HG02759 (cell line): ENCODE measurements around the gene GRIPAP1.
"Not testable (repeated sequence)": the region's sequence is repeated elsewhere in the genome, so short reads cannot be mapped to it uniquely, and the experiment has no call there.

ENCODE experiments used
- ATAC-seq: cut with Tn5 transposase; IDR thresholded peaks from one replicate; pipeline ENCODE4 v1.9.1; 2021; ENCODE audit warnings: mild to moderate bottlenecking, moderate library complexity; ENCODE audit not compliant: unreplicated experiment

GRIPAP1 gene

DNA sequence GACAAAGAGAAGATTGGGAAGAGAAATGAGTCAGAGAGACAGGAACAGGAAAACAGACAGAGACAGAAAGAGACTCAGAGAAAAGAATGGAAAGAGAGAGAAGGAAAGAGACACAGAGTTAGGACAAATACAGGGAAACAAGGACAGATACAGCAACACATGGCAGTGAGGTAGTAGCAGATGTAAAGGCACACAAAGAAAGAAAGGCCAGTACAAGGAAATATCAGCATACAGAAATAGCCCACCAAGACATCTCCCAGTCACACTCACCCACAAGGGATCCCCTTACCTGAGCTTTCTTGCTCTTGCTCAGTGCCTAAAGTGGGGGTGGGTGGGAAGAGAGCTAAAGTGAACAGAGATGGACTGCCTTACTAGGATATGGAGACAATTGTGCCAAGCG lies 4.2 kb downstream of the GRIPAP1 start:
- ATAC-seq, result no peak

DNA sequence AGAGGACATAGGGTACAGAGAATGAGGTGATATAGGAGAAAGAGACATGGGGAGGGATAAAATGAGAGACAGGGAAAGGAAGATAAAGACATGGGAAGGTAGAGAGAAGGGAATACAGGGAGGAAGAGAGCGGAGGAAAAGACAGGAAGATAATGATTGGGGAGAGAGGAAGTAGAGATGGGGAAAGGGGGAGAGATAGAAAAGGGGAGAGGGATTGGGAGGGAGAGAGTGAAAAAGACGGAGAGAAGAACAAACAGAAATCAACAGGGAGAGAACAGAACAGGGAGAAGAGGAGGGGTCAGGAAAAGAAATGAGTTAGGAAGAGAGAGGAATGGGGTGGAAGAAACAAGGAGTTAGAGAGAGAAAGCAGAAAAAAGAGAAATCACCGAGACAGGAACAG lies 4.6 kb downstream of the GRIPAP1 start:
- ATAC-seq, result no peak

DNA sequence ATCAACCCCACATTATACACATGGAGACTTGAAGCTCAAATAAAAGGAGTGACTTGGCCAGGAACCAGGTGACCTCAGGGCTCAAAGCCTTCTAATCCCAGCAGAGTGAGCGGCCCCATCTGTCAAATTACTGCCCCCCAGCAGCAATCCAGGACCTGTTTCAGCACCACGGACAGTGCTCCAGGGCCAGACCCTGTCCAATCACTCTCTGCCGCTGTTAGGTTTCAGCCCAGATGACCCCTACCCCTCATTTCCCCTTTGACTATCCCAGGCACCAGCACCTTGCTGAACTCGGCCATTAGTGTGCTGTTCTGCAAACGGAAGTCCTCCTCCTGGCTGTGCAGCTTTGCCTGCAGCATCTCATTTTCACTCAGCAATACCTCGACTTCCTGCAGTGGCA lies 5.1 kb downstream of the GRIPAP1 start:
- ATAC-seq, result no peak

- no peak for ATAC-seq
Measured at GRCh38 chrX:48992341-48992740, 9.7 kb downstream of the GRIPAP1 start.

GRCh38 chrX:48989483-48989882 lies 12.6 kb downstream of the GRIPAP1 start:
- ATAC-seq, result no peak

DNA sequence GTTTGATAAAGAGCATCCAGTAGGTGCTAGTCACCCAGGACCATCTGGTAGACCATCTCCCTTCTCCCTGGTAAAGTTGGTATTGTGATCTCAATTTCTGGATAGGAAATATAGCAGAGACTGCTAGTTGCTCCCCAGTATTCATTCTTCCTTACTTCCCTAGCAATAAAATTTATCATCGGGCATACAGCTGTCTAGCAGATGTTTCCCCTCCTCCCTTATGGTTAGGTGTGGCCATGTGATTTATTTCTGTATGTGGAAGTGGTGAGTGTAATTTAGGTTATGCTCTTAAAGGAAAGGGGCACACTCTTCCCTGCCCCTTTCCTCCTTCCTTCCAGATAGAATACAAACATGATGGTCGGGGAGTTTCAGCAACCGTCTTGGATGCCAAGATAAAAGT lies 18.2 kb downstream of the GRIPAP1 start:
- no peak for ATAC-seq

DNA sequence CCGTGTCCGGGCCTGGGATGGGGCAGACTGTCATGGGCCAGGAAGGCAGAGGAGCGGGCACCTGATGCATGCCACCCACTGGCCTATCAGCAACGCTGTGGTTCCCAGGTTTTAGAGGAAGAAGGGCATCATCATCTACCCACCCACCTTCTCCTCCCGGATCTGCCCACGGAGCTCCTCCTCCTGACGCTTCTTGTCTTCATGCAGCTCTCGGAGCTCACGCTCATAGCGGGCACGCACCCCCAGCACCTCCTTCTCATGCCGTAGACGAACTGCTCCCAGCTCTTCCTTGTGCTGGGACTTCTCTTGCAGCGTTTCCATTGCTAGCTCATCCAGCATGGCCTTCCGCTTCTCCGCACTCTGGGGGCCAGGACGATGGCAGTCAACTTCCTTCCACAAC lies 19.0 kb downstream of the GRIPAP1 start:
- no peak for ATAC-seq

GRCh38 chrX:48981178-48981577 lies 20.9 kb downstream of the GRIPAP1 start:
- no peak for ATAC-seq

GRCh38 chrX:48980341-48980740 lies 21.7 kb downstream of the GRIPAP1 start:
- ATAC-seq, result not testable (repeated sequence)

GRCh38 chrX:48978226-48978625 lies 23.8 kb downstream of the GRIPAP1 start:
- no peak for ATAC-seq

DNA sequence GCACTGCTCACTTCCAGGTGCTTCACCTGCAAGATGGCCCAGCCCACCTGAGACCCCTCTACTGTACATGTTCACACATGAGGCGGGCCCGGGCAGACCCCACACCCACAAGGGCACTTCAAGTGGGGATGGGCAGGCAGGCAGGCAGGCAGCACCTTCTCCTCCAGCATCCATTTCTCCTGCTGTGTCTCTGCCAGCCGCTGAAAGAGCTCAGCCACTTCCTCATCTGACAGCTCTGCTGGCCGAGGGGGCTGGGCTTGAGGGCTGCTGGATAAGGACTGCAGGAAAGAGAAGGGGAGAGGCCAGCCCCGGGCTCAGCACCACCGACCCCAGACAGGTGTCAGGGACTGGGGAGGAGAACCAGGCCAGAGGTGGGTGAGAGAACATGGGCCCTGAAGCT lies 26.0 kb downstream of the GRIPAP1 start:
- ATAC-seq, result no peak

- no peak for ATAC-seq
Measured at GRCh38 chrX:48975541-48975940, 26.5 kb downstream of the GRIPAP1 start.

DNA sequence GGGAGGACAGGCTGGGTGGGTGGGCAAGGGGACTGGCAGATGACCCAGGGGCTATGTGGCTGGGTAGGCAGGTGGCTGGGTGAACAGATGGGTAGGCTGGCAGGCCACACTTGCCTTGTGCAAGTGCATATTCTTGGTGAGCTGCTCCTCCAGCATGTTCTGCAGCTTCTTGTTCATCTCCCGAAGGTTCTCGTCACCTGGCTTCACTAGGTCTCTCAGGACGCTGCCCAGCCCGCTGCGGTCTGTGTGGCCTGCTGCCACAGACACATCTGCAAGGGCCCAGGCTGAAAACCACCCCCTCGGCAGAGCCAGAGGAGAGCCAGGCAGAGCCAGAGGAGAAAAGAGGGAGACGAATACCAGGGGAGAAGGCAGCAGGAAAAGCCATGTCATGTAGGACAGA lies 27.0 kb downstream of the GRIPAP1 start:
- no peak for ATAC-seq

GRCh38 chrX:48974574-48974973 lies 27.5 kb downstream of the GRIPAP1 start:
- no peak for ATAC-seq

GRCh38 chrX:48974033-48974432 lies 28.0 kb downstream of the GRIPAP1 start:
- ATAC-seq, result no peak

DNA sequence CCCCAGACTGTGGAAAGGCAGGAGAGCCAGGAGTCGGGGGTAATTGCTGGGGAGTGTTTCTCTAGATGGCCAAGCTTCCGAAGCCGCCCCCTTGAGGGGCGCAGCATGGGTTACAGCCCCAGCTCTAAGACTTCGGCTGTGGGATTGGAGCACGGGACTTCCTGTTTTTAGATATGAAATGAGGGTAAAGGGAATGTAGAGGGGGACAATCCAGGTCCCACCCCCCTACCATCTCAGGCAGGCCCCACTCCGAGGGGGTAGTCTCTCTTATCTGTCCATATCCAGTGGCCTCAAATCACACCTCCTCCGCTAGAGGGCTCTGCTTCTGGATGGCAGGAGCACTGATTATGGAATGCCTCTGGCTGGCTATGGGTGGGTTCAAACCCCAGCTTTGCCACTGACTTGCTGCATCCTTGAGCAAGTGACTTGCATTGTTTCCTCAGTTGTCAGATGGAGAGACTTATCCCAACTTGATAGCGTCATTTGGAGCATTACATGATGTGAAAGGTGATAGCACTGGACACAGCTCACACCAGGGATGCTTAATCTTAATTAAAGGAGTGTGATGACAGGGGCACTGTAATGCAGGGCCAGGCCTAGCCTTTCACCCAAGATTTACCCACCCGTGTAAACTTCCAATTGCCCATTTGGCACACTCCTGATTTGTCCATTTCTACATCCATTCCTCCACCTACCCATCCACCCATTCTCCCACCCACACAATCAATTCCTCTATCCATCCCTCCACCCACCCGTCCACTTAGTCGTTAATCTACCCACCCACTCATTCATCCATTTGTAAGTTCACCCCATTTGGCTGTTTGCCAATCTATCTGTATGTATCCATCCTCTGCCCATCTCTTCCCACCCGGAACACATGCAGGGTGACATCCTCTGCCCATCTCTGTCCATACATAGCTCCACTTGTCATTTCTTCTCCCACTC lies 29.6 kb downstream of the GRIPAP1 start:
- ATAC-seq, result no peak

DNA sequence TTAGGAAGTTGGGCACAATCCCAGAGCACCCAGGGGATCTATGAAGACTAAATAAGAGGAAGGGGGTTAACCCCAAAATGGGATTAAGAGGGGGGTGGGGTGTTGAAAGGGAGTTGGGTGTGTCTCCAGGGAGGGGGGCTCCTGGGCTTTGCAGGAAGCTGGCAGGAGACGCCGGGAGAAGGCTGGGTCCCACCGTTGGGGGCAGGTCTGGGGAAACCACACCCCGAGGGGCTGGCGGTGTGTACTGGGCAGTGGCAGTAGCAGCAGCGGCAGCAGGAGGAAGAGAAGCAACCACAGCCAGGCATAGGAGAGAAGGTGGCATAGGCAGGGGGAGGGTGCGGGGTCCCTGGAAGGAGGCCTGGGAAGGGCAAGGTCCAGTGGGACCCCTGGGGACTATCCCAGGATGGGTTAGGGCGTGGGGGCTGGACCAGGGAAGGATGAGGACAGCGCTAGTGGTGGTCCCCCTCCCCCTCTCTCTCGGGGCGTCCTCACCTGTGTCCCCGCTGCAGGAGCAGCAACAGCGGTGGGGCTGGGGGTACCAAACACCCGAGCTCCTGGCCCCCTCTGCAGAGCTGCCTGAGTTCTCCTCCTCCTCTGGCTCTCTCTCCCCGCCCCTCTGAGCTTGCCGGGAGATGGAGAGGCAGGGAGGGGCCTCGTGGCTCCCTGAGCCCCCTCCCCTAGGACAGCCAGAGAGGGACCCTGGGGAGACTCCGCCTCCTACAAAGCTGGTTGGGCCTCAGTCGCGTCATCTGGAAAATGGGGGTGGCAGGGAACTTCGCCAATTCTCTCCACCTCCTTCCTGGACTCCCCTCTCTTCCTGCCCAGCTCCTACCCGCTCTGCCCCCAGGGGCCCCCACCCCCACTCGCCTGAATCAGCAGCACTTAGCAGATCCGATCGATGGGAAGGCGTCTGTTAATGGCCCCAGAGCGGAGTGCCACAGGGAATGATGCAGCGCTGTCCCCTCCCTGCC lies 30.5 kb downstream of the GRIPAP1 start, which contains the start of gene KCND1:
KCND1 (minus strand) TSS at position 596 of the 971 bp plus-strand sequence. CDS start 1,573 bp downstream, outside the sequence.
- no peak for ATAC-seq

- ATAC-seq, result no peak
Measured at GRCh38 chrX:48969471-48969870, 32.6 kb downstream of the GRIPAP1 start.

GRCh38 chrX:48968377-48968776 lies 33.7 kb downstream of the GRIPAP1 start:
- ATAC-seq, result no peak

GRCh38 chrX:48966796-48967579 lies 35.1 kb downstream of the GRIPAP1 start:
- ATAC-seq, result no peak

GRCh38 chrX:48965959-48966358 lies 36.1 kb downstream of the GRIPAP1 start:
- no peak for ATAC-seq
